Measurements from ENCODE around the gene CACHD1.

The CACHD1 gene

GRCh38 chr1:64659478-64660138 is 189.7 kb downstream of the CACHD1 start:
- DNase-seq (ENCODE audit: low read depth, low spot score), result no peak
- H3K4me3 ChIP-seq (ENCODE audit: low read depth, low read length), result no peak overlapping the region
- ChIA-PET POLR2A (no interaction called here), CTCF (interaction anchor here (1.0 to 1.4 kb wide), 2 partner anchors 17 to 98 kb away, joined by 3 to 4 read pairs; no protein-coding TSS in a partner anchor)
- no peak for TF ChIP-seq CTCF (IDR thresholded peaks at IDR 0.05; ENCODE audit: insufficient read depth, low read length, missing control alignments)

GRCh38 chr1:64663668-64664067 is 193.7 kb downstream of the CACHD1 start:
- TF ChIP-seq CTCF (IDR thresholded peaks at IDR 0.05; ENCODE audit: insufficient read depth, low read length, missing control alignments), result peak; percentile 29
- POLR2A ChIA-PET, result no interaction called here
- no peak overlapping the region for H3K4me3 ChIP-seq (ENCODE audit: low read depth, low read length)
- no peak for DNase-seq (ENCODE audit: low read depth, low spot score)
- CTCF ChIA-PET, result interaction anchor here (0.5 to 5.2 kb wide), 4 partner anchors 12 to 395 kb away, joined by 3 to 45 read pairs (median 3); no protein-coding TSS in a partner anchor

- TF ChIP-seq CTCF (IDR thresholded peaks at IDR 0.05; ENCODE audit: insufficient read depth, low read length, missing control alignments), result no peak
- no peak overlapping the region for H3K4me3 ChIP-seq (ENCODE audit: low read depth, low read length)
- ChIA-PET POLR2A (no interaction called here), CTCF (interaction anchor here (0.8 to 5.2 kb wide), 3 partner anchors 11 to 396 kb away, joined by 3 to 45 read pairs (median 3); no protein-coding TSS in a partner anchor)
- no peak for DNase-seq (ENCODE audit: low read depth, low spot score)
Measured at GRCh38 chr1:64664299-64664698, 194.4 kb downstream of the CACHD1 start.

- peak; percentile 10 for DNase-seq (ENCODE audit: low read depth, low spot score)
- ChIA-PET POLR2A (interaction anchor here (0.6 kb wide), 1 partner anchor 339 kb away, joined by 3 read pairs; no protein-coding TSS in a partner anchor), CTCF (interaction anchor here (0.7 to 13.0 kb wide), 2 partner anchors 12 to 402 kb away, joined by 4 to 129 read pairs; no protein-coding TSS in a partner anchor)
- H3K4me3 ChIP-seq (ENCODE audit: low read depth, low read length), result no peak overlapping the region
- TF ChIP-seq CTCF (IDR thresholded peaks at IDR 0.05; ENCODE audit: insufficient read depth, low read length, missing control alignments), result no peak
Measured at GRCh38 chr1:64669098-64669675, 199.3 kb downstream of the CACHD1 start.

GRCh38 chr1:64675718-64676345 is 205.9 kb downstream of the CACHD1 start:
- CTCF ChIA-PET, result interaction anchor here (0.7 to 13.0 kb wide), 34 partner anchors 8 to 419 kb away, joined by 3 to 129 read pairs (median 4); no protein-coding TSS in a partner anchor
- no peak for DNase-seq (ENCODE audit: low read depth, low spot score)
- no peak overlapping the region for H3K4me3 ChIP-seq (ENCODE audit: low read depth, low read length)
- peak; percentile 45 for TF ChIP-seq CTCF (IDR thresholded peaks at IDR 0.05; ENCODE audit: insufficient read depth, low read length, missing control alignments)
- POLR2A ChIA-PET, result no interaction called here

- H3K4me3 ChIP-seq (ENCODE audit: low read depth, low read length), result no peak overlapping the region
- CTCF ChIA-PET, result interaction anchor here (0.7 to 13.0 kb wide), 25 partner anchors 9 to 415 kb away, joined by 3 to 129 read pairs (median 4); no protein-coding TSS in a partner anchor
- TF ChIP-seq CTCF (IDR thresholded peaks at IDR 0.05; ENCODE audit: insufficient read depth, low read length, missing control alignments), result no peak
- POLR2A ChIA-PET, result no interaction called here
- no peak for DNase-seq (ENCODE audit: low read depth, low spot score)
Measured at GRCh38 chr1:64676386-64676785, 206.5 kb downstream of the CACHD1 start.

Measured in AG04449 (cell line).